A549 (cell line): Measurements from ENCODE around the gene XRCC1.

Experiments used
- BHLHE40 ChIP-seq: IDR thresholded peaks from 2 replicates; pipeline ENCODE4 v1.6.1; 2012; ENCODE audit warnings: low read depth, low read length, inconsistent platforms
- CTCF ChIP-seq: fragments of >200 bp; sonication (Bioruptor Twin); formaldehyde crosslinking; IDR thresholded peaks from 3 replicates; pipeline ENCODE4 v1.5.1; 2016
- EP300 ChIP-seq, 2 experiments: fragments of >200 bp; sonication (Bioruptor Twin); formaldehyde crosslinking; IDR thresholded peaks; 2 replicates in 1 of 2; 3 replicates in 1 of 2; pipeline ENCODE4 v1.6.1; 2016 to 2017
- ESRRA ChIP-seq: fragments of 150-350 bp; IDR thresholded peaks from 2 replicates; pipeline ENCODE4 v1.6.1; 2014; ENCODE audit warnings: mild to moderate bottlenecking, low read length, borderline replicate concordance
- HES2 ChIP-seq: fragments of >200 bp; sonication (Bioruptor Twin); formaldehyde crosslinking; IDR thresholded peaks from 2 replicates; pipeline ENCODE4 v1.6.1; 2016
- MYC ChIP-seq: IDR thresholded peaks from 2 replicates; pipeline ENCODE4 v1.6.1; 2012; ENCODE audit warnings: mild to moderate bottlenecking, inconsistent platforms, low read length, improper control_type of control experiment, borderline replicate concordance
- NPAS2 ChIP-seq: fragments of 250-450 bp; sonication (Bioruptor Pico); IDR thresholded peaks from 2 replicates; pipeline ENCODE4 v1.8.0; 2022; ENCODE audit warnings: mild to moderate bottlenecking, moderate library complexity, borderline replicate concordance
- POLR2A ChIP-seq: IDR thresholded peaks from 2 replicates; pipeline ENCODE4 v1.6.1; 2012; ENCODE audit warnings: mild to moderate bottlenecking, low read length
- RAD21 ChIP-seq, 2 experiments: fragments of >200 bp in 1 of 2; sonication (Bioruptor Twin) in 1 of 2; formaldehyde crosslinking in 1 of 2; IDR thresholded peaks in 1 of 2; conservative IDR thresholded peaks in 1 of 2; 2 replicates in 1 of 2; 3 replicates in 1 of 2; pipeline ENCODE4 v1.6.1; 2012 to 2018; ENCODE audit warnings: inconsistent platforms in 1 of 2
- REST ChIP-seq: fragments of 200-600 bp; sonication (generic); IDR thresholded peaks from 2 replicates; pipeline ENCODE4 v1.6.1; 2016; ENCODE audit warnings: antibody characterized with exemption, mild to moderate bottlenecking, moderate library complexity
- SMC3 ChIP-seq: fragments of >200 bp; sonication (Bioruptor Twin); formaldehyde crosslinking; IDR thresholded peaks from 3 replicates; pipeline ENCODE4 v1.6.1; 2018; ENCODE audit warnings: inconsistent platforms
- ZNF302 ChIP-seq: fragments of 250-450 bp; sonication (Bioruptor Pico); IDR thresholded peaks from 2 replicates; pipeline ENCODE4 v1.9.0; 2021; ENCODE audit warnings: inconsistent platforms, mild to moderate bottlenecking, moderate library complexity

- TF ChIP-seq EP300 (IDR thresholded peaks at IDR 0.05) (no peak), HES2 (no peak), BHLHE40 (no peak), ESRRA (no peak), MYC (no peak), RAD21 (conservative IDR thresholded peaks at IDR 0.05 in 1 of 2, IDR thresholded peaks at IDR 0.05 in 1 of 2) (no peak), POLR2A (no peak), CTCF (no peak), SMC3 (no peak), NPAS2 (no peak), ZNF302 (CRISPR knock-in tag) (no peak), REST (no peak)
Measured at GRCh38 chr19:43612374-43612773, 37.0 kb upstream of the XRCC1 start.
